GM04504 (cell line): Measurements from ENCODE around the gene COL10A1.

Experiments used
- DNase-seq: peaks from one replicate; pipeline ENCODE4 v3.0.0-alpha.2; 2012; ENCODE audit warnings: low read depth

The COL10A1 gene

GRCh38 chr6:116126032-116126431 lies at the start of gene COL10A1:
Gene COL10A1 (minus strand): TSS chr6:116126132. CDS start chr6:116125492, 640 bp downstream.
- DNase-seq, result no peak

- DNase-seq, result no peak
These were observed 49.4 kb upstream of the COL10A1 start for GRCh38 chr6:116175344-116175743.

GRCh38 chr6:116173928-116174327 lies 48.0 kb upstream of the COL10A1 start:
- DNase-seq, result no peak

- no peak for DNase-seq
These were observed 44.6 kb upstream of the COL10A1 start for GRCh38 chr6:116170358-116171057.

GRCh38 chr6:116169880-116170279 lies 43.9 kb upstream of the COL10A1 start:
- DNase-seq, result no peak

GRCh38 chr6:116168148-116168547 lies 42.2 kb upstream of the COL10A1 start:
- no peak for DNase-seq

GRCh38 chr6:116166369-116166768 lies 40.4 kb upstream of the COL10A1 start:
- no peak for DNase-seq

GRCh38 chr6:116165596-116165995 lies 39.7 kb upstream of the COL10A1 start:
- DNase-seq, result no peak

- peak; percentile 30 for DNase-seq
These were observed 34.0 kb upstream of the COL10A1 start for GRCh38 chr6:116159782-116160524.

- no peak for DNase-seq
These were observed 32.7 kb upstream of the COL10A1 start for GRCh38 chr6:116158641-116159040.

GRCh38 chr6:116157391-116157790 lies 31.5 kb upstream of the COL10A1 start:
- DNase-seq, result no peak

- no peak for DNase-seq
These were observed 30.7 kb upstream of the COL10A1 start for GRCh38 chr6:116156405-116157326.

GRCh38 chr6:116154887-116155286 lies 29.0 kb upstream of the COL10A1 start:
- no peak for DNase-seq

GRCh38 chr6:116152620-116153019 lies 26.7 kb upstream of the COL10A1 start:
- no peak for DNase-seq

- DNase-seq, result no peak
These were observed 20.1 kb upstream of the COL10A1 start for GRCh38 chr6:116145803-116146675.

GRCh38 chr6:116144605-116145004 lies 18.7 kb upstream of the COL10A1 start:
- peak; percentile 29 for DNase-seq

GRCh38 chr6:116139917-116140316 lies 14.0 kb upstream of the COL10A1 start:
- no peak for DNase-seq

- no peak for DNase-seq
These were observed 11.0 kb upstream of the COL10A1 start for GRCh38 chr6:116136933-116137340.

GRCh38 chr6:116136373-116136772 lies 10.4 kb upstream of the COL10A1 start:
- no peak for DNase-seq

GRCh38 chr6:116133453-116133852 lies 7.5 kb upstream of the COL10A1 start:
- no peak for DNase-seq

- DNase-seq, result no peak
These were observed 2.0 kb upstream of the COL10A1 start for GRCh38 chr6:116127771-116128493.
